ENCODE data around the gene TRMT61A. TPM values are rescaled to one million over a fixed set of nuclear protein-coding genes. Genes with fewer than 3 reads are reported as not detected.

TRMT61A gene
- total RNA-seq, 2 donors from 2014 or later: 4.4 to 7.4 TPM

GRCh38 chr14:103539056-103539825, 10.2 kb downstream of the TRMT61A start:
- DNase-seq (ENCODE audit: low spot score): no peak

DNA sequence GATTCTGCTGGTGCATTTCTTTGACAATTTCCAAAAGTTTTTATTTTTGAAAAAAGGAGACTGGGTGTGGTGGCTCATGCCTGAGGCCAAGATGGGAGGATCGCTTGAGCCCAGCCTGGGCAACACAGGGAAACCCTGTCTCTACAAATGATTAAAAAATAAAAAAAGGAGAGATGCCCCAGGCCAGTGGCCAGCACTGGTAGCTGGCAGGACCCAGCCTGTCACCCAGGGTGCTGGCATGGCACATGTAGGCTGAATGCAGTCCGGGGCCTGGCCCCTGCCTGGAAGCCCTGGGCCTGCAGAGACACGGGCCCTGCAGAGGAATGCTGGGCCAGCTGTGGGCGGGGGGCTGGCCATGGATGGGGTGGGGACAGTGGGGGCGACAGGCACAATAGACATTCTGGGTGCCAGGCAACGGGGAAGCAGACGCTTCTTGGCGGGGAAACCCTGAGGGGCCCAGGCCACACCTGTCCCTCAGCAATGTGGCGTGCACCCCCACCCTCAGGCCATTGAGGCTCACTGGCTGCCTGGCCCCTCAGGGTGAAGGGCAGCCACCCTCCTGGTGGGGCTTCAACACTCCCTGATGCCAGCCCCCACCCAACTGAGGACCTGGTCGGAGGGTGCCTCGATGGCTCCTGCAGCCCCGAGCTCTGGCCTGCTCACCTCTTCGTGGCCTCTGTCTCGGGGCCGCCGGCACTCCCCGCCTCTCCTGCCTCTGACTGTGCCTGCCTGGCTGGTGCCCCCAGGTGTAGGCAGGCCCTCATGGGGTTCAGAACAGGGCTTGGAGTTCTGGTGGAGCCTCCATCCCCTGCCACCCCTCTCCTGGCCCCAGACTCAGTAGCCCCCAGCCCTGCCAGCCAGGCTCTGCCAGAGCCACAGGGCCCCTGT, 12.1 kb downstream of the TRMT61A start:
- peak overlapping the region; percentile 72 to 82 for H3K27ac ChIP-seq
- no peak for TF ChIP-seq CTCF (IDR thresholded peaks at IDR 0.05)
- no peaks in the 10 kb centered on the region for H3K27me3 ChIP-seq
- peaks cover 0 to 67% of the 10 kb centered on the region in 2 donors for H3K4me1 ChIP-seq
- H3K36me3 ChIP-seq: no peaks in the 10 kb centered on the region
- no peak for DNase-seq (ENCODE audit: low spot score)
- H3K4me3 ChIP-seq: no peak overlapping the region
- no peaks in the 10 kb centered on the region for H3K9me3 ChIP-seq

More at GRCh38 chr14:103539056-103539825, 10.2 kb downstream of the TRMT61A start:
- TF ChIP-seq CTCF (IDR thresholded peaks at IDR 0.05): no peak
- H3K4me3 ChIP-seq: no peak overlapping the region
- no peaks in the 10 kb centered on the region for H3K9me3 ChIP-seq
- no peaks in the 10 kb centered on the region for H3K36me3 ChIP-seq
- peaks cover 0 to 60% of the 10 kb centered on the region in 2 donors for H3K4me1 ChIP-seq
- H3K27ac ChIP-seq: peak overlapping the region; percentile 74 to 78
- H3K27me3 ChIP-seq: no peaks in the 10 kb centered on the region

DNA sequence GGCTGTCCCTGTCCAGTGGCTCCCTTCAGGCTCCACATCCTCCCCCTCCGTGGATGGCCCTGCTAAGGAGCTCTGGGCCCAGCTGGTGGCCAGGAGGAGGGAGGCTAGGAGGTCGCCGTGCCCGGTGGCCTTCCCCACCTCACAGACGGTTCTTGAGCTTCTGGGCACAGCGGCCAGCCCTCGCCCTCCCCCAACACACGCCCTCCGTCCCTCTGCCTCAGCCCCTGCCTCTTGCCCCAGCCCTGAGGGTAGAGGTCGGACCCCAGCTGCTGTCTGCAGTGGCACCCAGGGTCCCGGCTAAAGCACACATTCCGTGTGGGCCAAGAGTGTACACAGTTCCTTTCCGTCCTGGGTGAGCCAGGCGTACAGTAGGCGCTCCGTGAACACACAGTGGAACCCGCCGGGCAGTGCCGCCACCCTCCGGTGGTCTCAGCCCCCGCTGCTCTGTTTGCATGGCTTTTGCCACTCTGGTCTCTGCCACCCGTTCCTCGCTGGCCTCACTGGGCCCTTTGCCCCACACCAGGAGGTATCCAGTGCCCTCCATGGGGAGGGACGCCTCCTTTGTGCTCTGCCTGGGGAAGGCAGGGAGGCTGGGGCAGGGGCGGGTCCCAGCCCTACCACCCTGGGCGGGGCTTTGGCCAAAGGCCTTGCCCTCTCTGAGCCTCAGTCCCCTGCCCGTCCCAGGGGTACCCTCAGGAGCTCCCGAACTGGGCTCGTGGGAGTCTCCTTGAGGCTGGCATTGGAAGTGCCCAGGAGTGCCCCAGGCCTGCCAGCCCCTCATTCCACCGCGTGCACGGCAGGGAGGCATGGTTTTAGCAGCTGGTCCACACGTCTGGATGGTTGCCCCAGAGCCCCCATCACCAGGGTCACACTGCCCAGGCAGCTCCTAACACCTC, 13.0 kb downstream of the TRMT61A start:
- Histone ChIP-seq H3K4me1 (peaks cover 0 to 75% of the 10 kb centered on the region in 2 donors), H3K27ac (peak overlapping the region; percentile 72 to 82), H3K9me3 (no peaks in the 10 kb centered on the region), H3K4me3 (no peak overlapping the region), H3K36me3 (no peaks in the 10 kb centered on the region), H3K27me3 (no peaks in the 10 kb centered on the region)
- TF ChIP-seq CTCF (IDR thresholded peaks at IDR 0.05): no peak
- no peak for DNase-seq (ENCODE audit: low spot score)

DNA sequence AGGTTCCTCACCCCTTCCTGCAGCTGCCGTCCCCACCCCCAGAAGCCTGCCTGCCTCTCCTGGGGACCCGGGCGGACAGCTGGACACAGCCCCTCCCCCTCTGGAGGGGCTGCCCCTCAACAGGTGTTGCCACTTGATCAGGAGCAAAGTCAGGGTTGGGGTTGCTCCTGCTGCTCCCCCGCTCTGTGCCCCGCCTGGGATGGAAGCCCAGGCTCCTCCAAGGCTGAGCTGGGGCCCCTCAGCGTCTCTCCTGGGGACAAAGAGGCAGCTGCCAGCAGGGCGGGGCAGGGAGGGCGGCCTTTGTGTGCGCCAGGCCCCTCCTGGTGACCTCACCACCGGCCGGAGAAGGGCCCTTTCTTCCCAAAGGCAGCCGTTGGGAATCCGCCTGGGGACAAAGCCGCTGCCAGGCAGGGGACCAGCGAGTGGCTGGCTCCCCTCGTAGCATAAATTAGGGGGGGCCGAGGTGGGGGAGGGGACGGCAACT, 13.7 kb downstream of the TRMT61A start:
- peak; percentile 82 for DNase-seq (ENCODE audit: low spot score)
- peaks cover 0 to 76% of the 10 kb centered on the region in 2 donors for H3K4me1 ChIP-seq
- no peak overlapping the region for H3K4me3 ChIP-seq

More for the DNA sequence above, 13.7 kb downstream of the TRMT61A start:
- Histone ChIP-seq H3K27ac (peak overlapping the region; percentile 72 to 82), H3K36me3 (no peaks in the 10 kb centered on the region), H3K9me3 (no peaks in the 10 kb centered on the region), H3K27me3 (no peaks in the 10 kb centered on the region)
- no peak for TF ChIP-seq CTCF (IDR thresholded peaks at IDR 0.05)

All from right atrium auricular region (tissue), 2 donors.